ENCODE data around the gene WIPF3. TPM values are rescaled to one million over a fixed set of nuclear protein-coding genes. Genes with fewer than 3 reads are reported as not detected.
"Not testable (repeated sequence)": the region's sequence is repeated elsewhere in the genome, so short reads cannot be mapped to it uniquely, and the experiment has no call there.

Gene WIPF3
- total RNA-seq, 4 donors from 2014 or later: 3.7 to 6.8 (median 5.5) TPM

GRCh38 chr7:29955799-29956486 is 149.6 kb downstream of the WIPF3 start:
- WGBS, 2 donors (ENCODE audit: low coverage in 1 of 2): 65 to 76% methylated on average over 6 to 8 of the region's 8 CpGs
- TF ChIP-seq POLR2A (IDR thresholded peaks at IDR 0.05) (no peak), POLR2AphosphoS5 (IDR thresholded peaks at IDR 0.05) (no peak), CTCF (IDR thresholded peaks at IDR 0.05) (no peak), EP300 (IDR thresholded peaks at IDR 0.05) (no peak)
- ATAC-seq: no peak
- Histone ChIP-seq H3K27me3 (no peaks in the 10 kb centered on the region), H3K36me3 (peaks cover 0 to 48% of the 10 kb centered on the region in 2 donors), H3K4me3 (no peak overlapping the region), H3K27ac (no peak overlapping the region), H3K9me3 (no peaks in the 10 kb centered on the region), H3K4me1 (peaks cover 0 to 22% (median 0%) of the 10 kb centered on the region in 3 donors)

GRCh38 chr7:29956487-29956836 is 150.2 kb downstream of the WIPF3 start:
- Histone ChIP-seq H3K4me1 (peaks cover 0 to 22% (median 0%) of the 10 kb centered on the region in 3 donors), H3K27me3 (no peaks in the 10 kb centered on the region), H3K4me3 (no peak overlapping the region), H3K27ac (no peak overlapping the region), H3K36me3 (peaks cover 0 to 42% of the 10 kb centered on the region in 2 donors), H3K9me3 (no peaks in the 10 kb centered on the region)
- 78 to 83% methylated on average over 3 of the region's 3 CpGs for WGBS, 2 donors (ENCODE audit: low coverage in 1 of 2)
- TF ChIP-seq CTCF (IDR thresholded peaks at IDR 0.05) (no peak), POLR2A (IDR thresholded peaks at IDR 0.05) (no peak), EP300 (IDR thresholded peaks at IDR 0.05) (no peak)
- no peak for ATAC-seq

- no peak overlapping the region for H3K4me3 ChIP-seq
- H3K27me3 ChIP-seq: no peaks in the 10 kb centered on the region
- peaks cover 0 to 22% (median 0%) of the 10 kb centered on the region in 3 donors for H3K4me1 ChIP-seq
- H3K27ac ChIP-seq: no peak overlapping the region
- WGBS, 2 donors (ENCODE audit: low coverage in 1 of 2): 69 to 85% methylated on average over 7 to 8 of the region's 9 CpGs
- TF ChIP-seq POLR2A (IDR thresholded peaks at IDR 0.05) (no peak), EP300 (IDR thresholded peaks at IDR 0.05) (no peak), POLR2AphosphoS5 (IDR thresholded peaks at IDR 0.05) (no peak), CTCF (IDR thresholded peaks at IDR 0.05) (no peak)
- ATAC-seq: no peak
- peaks cover 0 to 30% of the 10 kb centered on the region in 2 donors for H3K36me3 ChIP-seq
- no peaks in the 10 kb centered on the region for H3K9me3 ChIP-seq
Observed at GRCh38 chr7:29957521-29958310, 151.4 kb downstream of the WIPF3 start.

- Histone ChIP-seq H3K4me1 (peaks cover 0 to 27% (median 0%) of the 10 kb centered on the region in 3 donors), H3K27me3 (no peaks in the 10 kb centered on the region), H3K36me3 (peaks cover 0 to 20% of the 10 kb centered on the region in 2 donors), H3K27ac (no peak overlapping the region), H3K4me3 (no peak overlapping the region), H3K9me3 (no peaks in the 10 kb centered on the region)
- 84 to 86% methylated on average over 3 to 5 of the region's 8 CpGs for WGBS, 2 donors (ENCODE audit: low coverage in 1 of 2)
- TF ChIP-seq POLR2AphosphoS5 (IDR thresholded peaks at IDR 0.05) (no peak), EP300 (IDR thresholded peaks at IDR 0.05) (no peak), CTCF (IDR thresholded peaks at IDR 0.05) (no peak), POLR2A (IDR thresholded peaks at IDR 0.05) (no peak)
- no peak for ATAC-seq
Observed at GRCh38 chr7:29958667-29959358, 152.5 kb downstream of the WIPF3 start.

- not testable (repeated sequence) for ATAC-seq, H3K27me3 ChIP-seq, H3K4me3 ChIP-seq, H3K36me3 ChIP-seq, H3K9me3 ChIP-seq, H3K27ac ChIP-seq
- peaks cover 0 to 36% (median 0%) of the 10 kb centered on the region in 3 donors for H3K4me1 ChIP-seq
- WGBS, 2 donors (ENCODE audit: low coverage in 1 of 2): 100% methylated on average over 1 of the region's 19 CpGs; no CpG with 5 or more reads in 1 of the 2 donors
Observed at GRCh38 chr7:29961611-29962010, 155.3 kb downstream of the WIPF3 start.

Measured in gastroesophageal sphincter (tissue), 4 donors.